K562 (cell line): ENCODE results near the gene PURA.

ENCODE experiments used
- JUND ChIP-seq, 2 experiments: IDR thresholded peaks; 2 replicates in 1 of 2; 3 replicates in 1 of 2; pipeline ENCODE4 v1.6.1; 2011; ENCODE audit warnings: borderline replicate concordance in 2 of 2, low read depth in 2 of 2, low read length in 2 of 2, improper control_type of control experiment in 1 of 2, missing biosample characterization in 1 of 2, missing genetic modification characterization in 1 of 2, missing genetic modification reagents in 1 of 2
- RBM34 ChIP-seq: fragments of 200-400 bp; formaldehyde crosslinking; IDR thresholded peaks from 2 replicates; pipeline ENCODE4 v1.6.1; 2018; ENCODE audit warnings: low read length, borderline replicate concordance; ENCODE audit not compliant: insufficient read depth
- SETDB1 ChIP-seq: IDR thresholded peaks from one replicate; pipeline ENCODE4 v1.6.1; 2012; ENCODE audit warnings: low read length, control low read depth, inconsistent platforms
- SMC3 ChIP-seq: conservative IDR thresholded peaks from 2 replicates; pipeline ENCODE4 v1.6.1; 2011; ENCODE audit warnings: low read depth, low read length, improper control_type of control experiment; ENCODE audit not compliant: insufficient read depth

- TF ChIP-seq SETDB1 (no peak), JUND (IDR thresholded peaks at IDR 0.05; ENCODE audit: borderline replicate concordance, low read depth, low read length) (no peak), JUND (tag; IDR thresholded peaks at IDR 0.05; ENCODE audit: borderline replicate concordance, low read depth, low read length) (no peak), SMC3 (no peak), RBM34 (no peak)
These were observed 1.2 kb upstream of the PURA start for GRCh38 chr5:140112685-140113179.
